Ecto neural progenitor cell (in vitro differentiated cells): ENCODE data around the gene CHRDL1.
"Not testable (repeated sequence)": the region's sequence is repeated elsewhere in the genome, so short reads cannot be mapped to it uniquely, and the experiment has no call there.

Source experiments
- DNase-seq: peaks from one replicate; pipeline ENCODE4 v3.0.0-alpha.2; 2018; ENCODE audit warnings: low spot score

CHRDL1 gene

DNA sequence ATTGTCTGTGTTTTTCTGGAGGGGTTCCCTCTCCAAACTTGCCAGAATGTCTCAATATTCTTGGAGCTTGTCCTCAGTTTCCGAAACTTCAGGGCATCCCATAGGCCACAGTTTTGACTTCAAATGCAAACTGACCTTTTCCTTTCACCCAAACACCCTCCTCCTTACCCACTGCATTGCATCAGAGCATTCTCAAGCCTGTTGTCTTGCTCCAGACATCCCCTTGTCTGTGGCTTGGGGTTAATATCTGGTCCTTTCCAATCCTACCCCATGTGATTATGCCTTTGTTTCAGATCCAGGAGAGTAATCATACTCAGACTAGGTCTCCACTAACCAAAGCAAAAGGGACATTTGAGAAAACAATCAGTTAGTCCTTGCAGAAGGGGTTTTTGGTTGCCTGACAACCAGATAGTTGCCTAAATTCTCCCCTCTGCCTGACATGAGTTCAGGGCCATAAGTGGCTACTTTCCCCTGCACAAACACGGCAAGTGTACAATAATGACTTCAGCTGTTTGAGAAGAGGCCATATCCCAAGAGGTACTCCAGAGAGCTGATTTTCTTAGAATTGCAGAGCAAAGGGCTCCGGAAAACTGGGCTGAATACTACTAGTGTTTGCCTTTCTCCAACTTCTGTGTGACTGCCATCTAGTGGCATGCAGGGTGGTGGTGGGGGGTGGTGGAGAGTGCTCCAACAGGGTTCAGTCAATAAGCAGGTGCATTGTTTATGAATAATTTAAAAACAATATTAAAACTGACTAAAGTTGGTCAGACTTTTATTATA lies 130.2 kb downstream of the CHRDL1 start:
- no peak for DNase-seq

DNA sequence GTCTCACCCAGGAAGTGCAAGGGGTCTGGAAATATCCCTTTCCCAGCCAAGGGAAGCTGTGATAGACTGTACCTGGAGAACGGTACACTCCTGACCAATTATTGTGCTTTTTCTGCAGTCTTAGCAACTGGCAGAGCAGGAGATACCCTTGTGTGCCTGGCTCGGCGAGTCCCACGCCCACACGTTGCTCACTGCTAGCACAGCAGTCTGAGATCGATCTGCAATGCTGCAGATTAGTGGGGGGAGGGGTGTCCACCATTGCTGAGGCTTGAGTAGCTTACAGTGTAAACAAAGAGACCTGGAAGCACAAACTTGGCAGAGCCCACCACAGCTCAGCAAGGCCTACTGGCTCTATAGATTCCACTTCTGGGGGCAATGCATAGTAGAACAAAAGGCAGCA lies 138.5 kb downstream of the CHRDL1 start:
- no peak for DNase-seq

- not testable (repeated sequence) for DNase-seq
Observed at GRCh38 chrX:110654280-110654679, 141.3 kb downstream of the CHRDL1 start.

DNA sequence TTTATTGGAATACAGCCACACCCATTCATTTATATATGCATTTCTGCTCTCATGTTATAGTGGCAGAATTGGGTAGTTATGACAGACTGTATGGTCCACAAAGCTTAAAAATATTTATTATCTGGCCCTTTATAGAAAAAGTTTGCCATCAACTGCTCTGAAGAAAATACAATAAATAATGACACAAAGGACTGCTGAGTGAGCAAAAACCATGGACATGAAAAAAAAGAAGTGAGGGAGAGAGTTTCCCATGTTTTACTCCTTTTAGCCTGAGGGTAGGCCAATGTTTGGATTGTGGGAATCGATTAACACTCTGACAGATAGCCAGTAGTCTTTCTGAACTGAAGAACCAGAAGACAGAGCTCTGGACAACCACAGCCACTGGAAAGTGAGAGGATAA lies 149.2 kb downstream of the CHRDL1 start:
- DNase-seq: no peak
